B cell (primary cell): ENCODE results near the gene ERGIC1.

Experiments used
- CTCF ChIP-seq: fragments of 200-600 bp; IDR thresholded peaks from one replicate; pipeline ENCODE4 v1.8.0; 2022; ENCODE audit warnings: antibody characterized with exemption, mild to moderate bottlenecking
- EZH2 ChIP-seq: IDR thresholded peaks from 2 replicates; pipeline ENCODE4 v1.6.1; 2012; ENCODE audit warnings: borderline replicate concordance, low read depth, mild to moderate bottlenecking, moderate library complexity, low read length; ENCODE audit not compliant: insufficient read depth, poor library complexity, severe bottlenecking

DNA sequence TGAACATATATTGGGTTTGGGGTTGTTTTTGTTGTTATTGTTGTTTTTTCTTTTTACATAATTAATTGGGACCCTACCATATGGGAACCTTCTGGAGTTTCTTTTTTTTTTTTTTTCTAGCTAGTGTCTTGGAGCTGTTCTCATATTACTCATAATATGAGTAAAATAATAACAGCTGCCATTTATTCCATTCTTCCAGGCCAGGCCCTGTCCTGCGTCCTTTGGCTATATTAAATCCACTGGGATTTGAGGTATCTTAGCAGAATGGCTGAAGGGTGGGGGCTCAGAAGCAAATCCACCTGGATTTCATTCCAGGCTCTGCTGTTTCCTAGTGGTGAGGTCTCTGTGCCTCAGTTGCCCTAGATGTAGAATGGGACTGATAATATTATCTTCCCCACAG, 77.9 kb downstream of the ERGIC1 start:
- TF ChIP-seq CTCF (no peak), EZH2 (no peak)
